Right renal cortex interstitium (tissue), 3 donors: ENCODE results near the gene NRTN. TPM values are rescaled to one million over a fixed set of nuclear protein-coding genes. Genes with fewer than 3 reads are reported as not detected.
"Not testable (repeated sequence)": the region's sequence is repeated elsewhere in the genome, so short reads cannot be mapped to it uniquely, and the experiment has no call there.

Experiments used
- DNase-seq, 3 donors: peaks; one replicate each; pipeline ENCODE4 v3.0.0-alpha.2; 2013; ENCODE audit warnings: low read depth in 3 of 3, low spot score in 2 of 3
- polyA plus RNA-seq, 3 donors: library from polyadenylated mRNA; unstranded; fragments of 120-200 nt; gene quantifications; one replicate each; pipeline ENCODE4 v1.2.1, GENCODE V29; 2013; ENCODE audit not compliant: insufficient read length in 3 of 3

NRTN gene
- polyA plus RNA-seq, 3 donors: 1.8 to 2.2 (median 2.0) TPM

- DNase-seq: no peak
Measured at GRCh38 chr19:5864013-5864720, 59.3 kb downstream of the NRTN start.

GRCh38 chr19:5864725-5865486 is 60.0 kb downstream of the NRTN start:
- no peak for DNase-seq

GRCh38 chr19:5865772-5866171 is 60.9 kb downstream of the NRTN start:
- no peak for DNase-seq

- no peak for DNase-seq
Measured at GRCh38 chr19:5867201-5868136, 62.6 kb downstream of the NRTN start.

DNA sequence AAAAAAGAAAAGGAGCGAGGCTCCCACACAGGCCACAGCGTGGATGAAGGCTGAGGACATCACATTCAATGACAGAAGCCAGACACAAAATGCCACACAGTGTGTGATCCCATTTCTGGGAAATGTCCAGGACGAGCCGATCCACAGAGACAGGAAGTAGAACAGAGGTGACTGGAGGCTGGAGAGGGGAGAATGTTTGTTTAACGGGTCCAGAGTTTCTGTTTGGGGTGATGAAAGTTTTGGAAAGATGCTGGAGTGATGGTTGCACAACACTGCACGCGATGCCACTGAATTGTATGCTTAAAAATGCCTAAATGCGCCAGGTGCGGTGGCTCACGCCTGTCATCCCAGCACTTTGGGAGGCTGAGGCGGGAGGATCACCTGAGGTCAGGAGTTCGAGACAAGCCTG is 66.1 kb downstream of the NRTN start:
- no peak for DNase-seq

GRCh38 chr19:5873617-5874199 is 68.8 kb downstream of the NRTN start:
- DNase-seq: no peak

DNA sequence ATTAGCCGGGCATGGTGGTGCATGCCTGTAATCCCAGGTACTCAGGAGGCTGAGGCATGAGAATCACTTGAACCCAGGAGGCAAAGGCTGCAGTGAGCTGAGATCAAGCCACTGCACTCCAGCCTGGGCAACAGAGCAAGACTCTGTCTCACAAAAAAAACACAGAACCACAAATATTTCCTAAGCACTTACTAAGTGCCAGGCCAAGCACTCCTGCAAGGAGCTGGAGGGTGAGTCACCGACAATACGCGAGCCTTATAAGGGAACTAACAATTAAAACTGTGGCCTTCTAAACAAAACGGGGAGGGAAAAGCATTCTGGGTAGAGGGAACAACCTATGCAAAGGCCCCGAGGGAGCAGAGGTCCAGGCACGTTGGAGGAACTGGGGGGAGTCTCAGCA is 69.6 kb downstream of the NRTN start:
- not testable (repeated sequence) for DNase-seq

- no peak for DNase-seq
Measured at GRCh38 chr19:5877427-5877826, 72.6 kb downstream of the NRTN start.

DNA sequence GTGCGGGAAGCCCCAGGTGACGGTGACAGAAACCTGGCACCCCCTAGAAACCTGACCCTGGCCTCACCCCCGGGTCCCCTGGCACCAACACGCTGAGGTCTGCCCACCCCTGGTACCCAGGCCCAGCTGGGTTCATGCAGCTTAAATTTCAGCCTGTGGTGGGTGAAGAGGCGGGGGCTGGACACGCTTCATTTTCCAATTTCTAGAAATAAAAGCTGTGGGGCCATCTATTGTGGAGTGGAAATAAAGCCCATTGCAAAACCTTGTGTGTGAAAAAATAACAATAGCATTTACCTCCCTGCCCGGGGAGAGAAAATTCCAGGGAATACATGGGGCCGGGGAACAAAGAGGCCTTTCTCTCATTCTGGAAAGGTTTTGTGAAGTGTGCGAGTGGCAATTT is 73.0 kb downstream of the NRTN start:
- DNase-seq: no peak

Other genes starting within 250 kb of the NRTN start
- under 1 TPM; 0.10 to 0.82 (median 0.38) TPM for gene TINCR, start 237.1 kb upstream of the NRTN start, polyA plus RNA-seq
- gene SAFB2, start 182.3 kb upstream of the NRTN start, polyA plus RNA-seq: 10 to 100 TPM; 60.0 to 84.7 (median 64.6) TPM
- 100 to 1,000 TPM; 128 to 150 (median 134) TPM for gene SAFB, start 182.0 kb upstream of the NRTN start, polyA plus RNA-seq
- 10 to 100 TPM; 26.2 to 35.6 (median 27.7) TPM for gene MICOS13, start 124.6 kb upstream of the NRTN start, polyA plus RNA-seq
- gene HSD11B1L, start 124.0 kb upstream of the NRTN start, polyA plus RNA-seq: 10 to 100 TPM in 1 of 3 donors, 1 to 10 TPM in 2; 6.8 to 10.2 (median 8.0) TPM
- gene RPL36, start 114.8 kb upstream of the NRTN start, polyA plus RNA-seq: 100 to 1,000 TPM; 492 to 592 (median 586) TPM
- gene LONP1, start 84.9 kb upstream of the NRTN start, polyA plus RNA-seq: 10 to 100 TPM; 46.5 to 50.4 (median 47.9) TPM
- not detected for gene CATSPERD, start 84.4 kb upstream of the NRTN start, polyA plus RNA-seq
- gene PRR22, start 20.3 kb upstream of the NRTN start, polyA plus RNA-seq: 1 to 10 TPM; 1.2 to 1.8 (median 1.3) TPM
- 10 to 100 TPM; 18.4 to 22.1 (median 20.9) TPM for gene DUS3L, start 13.9 kb upstream of the NRTN start, polyA plus RNA-seq
- gene FUT6, start 34.6 kb downstream of the NRTN start, polyA plus RNA-seq: 10 to 100 TPM in 1 of 3 donors, 1 to 10 TPM in 2; 6.2 to 10.6 (median 8.9) TPM
- gene FUT3, start 46.4 kb downstream of the NRTN start, polyA plus RNA-seq: under 1 TPM; 0.26 to 0.64 (median 0.40) TPM
- gene FUT5, start 65.5 kb downstream of the NRTN start, polyA plus RNA-seq: under 1 TPM in 2 of 3 donors, not detected in 1; 0.11 to 0.17 TPM
- 100 to 1,000 TPM; 123 to 160 (median 138) TPM for gene NDUFA11, start 98.7 kb downstream of the NRTN start, polyA plus RNA-seq
- 1 to 10 TPM; 4.4 to 4.7 (median 4.5) TPM for gene VMAC, start 99.8 kb downstream of the NRTN start, polyA plus RNA-seq
- 10 to 100 TPM; 15.6 to 28.0 (median 23.4) TPM for gene CAPS, start 109.2 kb downstream of the NRTN start, polyA plus RNA-seq
- 10 to 100 TPM; 54.4 to 66.9 (median 63.4) TPM for gene RANBP3, start 173.1 kb downstream of the NRTN start, polyA plus RNA-seq